Fibroblast of upper back skin (primary cell): Measurements from ENCODE around the gene ERMN.

Experiments used
- DNase-seq: peaks from one replicate; pipeline ENCODE4 v3.0.0-alpha.2; 2013

ERMN gene

DNA sequence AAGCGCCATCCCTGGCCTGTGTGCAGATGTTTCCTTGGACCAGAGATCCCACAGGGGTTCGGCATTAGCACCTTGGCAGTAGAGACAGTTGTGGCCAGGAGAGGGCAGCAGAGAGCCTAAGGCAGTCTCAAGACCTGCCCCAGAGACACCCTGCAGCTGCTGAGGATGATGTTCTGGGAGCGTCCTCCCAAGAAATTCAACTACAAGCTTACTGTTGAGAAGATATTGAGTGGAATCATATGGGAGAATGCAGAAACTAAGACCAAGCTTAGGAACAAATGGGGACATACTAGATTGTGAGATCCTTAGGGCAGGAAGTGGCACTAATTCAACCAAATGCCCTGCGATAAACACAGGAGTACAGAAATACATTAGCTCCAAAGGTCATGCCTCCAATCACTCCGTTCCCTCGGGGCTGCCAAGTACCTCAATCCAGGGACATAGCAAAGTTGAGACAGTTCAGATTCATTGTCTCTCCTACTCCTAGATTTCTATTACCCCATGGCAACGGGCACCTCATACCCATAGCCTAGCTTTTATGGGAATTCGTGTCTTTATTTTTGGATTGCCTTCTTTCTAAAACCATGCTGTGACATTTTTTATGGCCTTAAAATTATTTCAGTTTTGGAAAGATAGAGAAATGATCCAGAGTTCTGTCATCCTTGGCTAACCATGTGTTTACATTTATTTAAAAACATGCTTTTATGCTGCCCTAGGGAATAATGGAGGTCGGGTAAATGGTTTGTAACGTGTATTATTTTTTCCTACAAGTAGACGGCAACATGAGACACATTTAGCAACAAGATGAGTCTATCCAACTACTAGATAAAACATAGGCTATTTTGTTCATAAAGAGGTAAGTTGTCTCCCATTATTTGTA, 2.2 kb upstream of the ERMN start:
- peak; percentile 77 for DNase-seq

DNA sequence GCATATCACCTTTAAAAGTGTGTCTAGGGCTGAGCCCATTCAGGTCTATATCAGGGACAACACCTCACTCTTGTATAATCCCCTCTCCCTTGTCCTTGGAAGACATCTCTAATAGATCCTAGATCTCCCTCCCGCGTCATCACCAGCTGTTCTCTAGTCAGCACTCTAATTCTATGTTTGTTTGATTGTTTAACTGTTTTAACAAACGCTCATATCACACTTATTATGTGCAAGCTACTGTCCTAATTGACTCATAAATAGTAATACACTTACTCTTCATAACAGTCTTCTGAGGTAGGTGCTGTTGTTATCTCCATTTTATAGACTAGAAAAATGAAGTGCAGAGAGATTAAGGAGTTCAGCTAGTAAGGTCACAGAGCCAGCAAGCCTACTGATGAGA, 1.6 kb upstream of the ERMN start:
- DNase-seq = no peak

DNA sequence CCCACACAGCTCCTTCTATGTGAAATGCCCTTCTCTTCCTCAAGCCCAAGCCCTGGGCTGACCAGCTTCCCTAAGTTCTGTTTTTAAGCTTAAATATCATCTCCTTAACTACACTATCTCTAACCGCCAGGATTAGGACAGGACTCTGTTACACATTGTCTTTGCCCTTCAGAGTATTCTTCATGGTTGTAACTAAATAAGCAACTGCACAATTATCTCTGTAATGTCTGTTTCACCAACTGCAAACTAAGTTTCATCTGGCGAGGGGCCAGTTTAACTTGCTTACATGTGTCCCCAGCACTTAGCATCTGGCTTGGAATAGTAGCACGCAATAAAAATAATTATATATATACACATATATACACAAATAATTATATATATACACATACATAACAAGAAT, 1.1 kb upstream of the ERMN start:
- no peak for DNase-seq

DNA sequence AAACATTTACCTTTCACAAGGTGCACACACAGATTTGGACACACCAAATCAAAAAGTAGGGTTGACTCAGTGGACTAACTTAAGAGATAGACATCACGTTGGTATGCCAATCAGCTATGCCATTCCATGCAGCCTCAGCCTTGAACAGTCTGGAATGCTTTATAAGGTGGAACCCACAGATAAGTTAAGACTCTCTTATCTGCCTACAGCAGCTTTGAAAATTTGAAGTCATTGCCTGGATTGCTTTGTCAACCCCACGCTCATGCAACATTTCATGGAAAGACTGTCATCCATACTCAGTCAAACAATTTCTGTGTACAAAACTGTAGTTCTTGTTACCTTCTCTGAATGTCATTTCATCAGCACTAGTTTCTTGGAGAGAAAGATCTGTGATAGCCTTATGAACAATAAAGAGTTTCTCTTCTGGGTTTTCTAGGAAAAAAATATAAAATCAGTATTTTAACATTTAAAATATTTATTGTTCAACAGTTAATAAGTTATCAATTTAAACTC, 1.2 kb downstream of the ERMN start:
- no peak for DNase-seq

- DNase-seq = no peak
These were observed 3.2 kb downstream of the ERMN start for GRCh38 chr2:157322432-157322831.

DNA sequence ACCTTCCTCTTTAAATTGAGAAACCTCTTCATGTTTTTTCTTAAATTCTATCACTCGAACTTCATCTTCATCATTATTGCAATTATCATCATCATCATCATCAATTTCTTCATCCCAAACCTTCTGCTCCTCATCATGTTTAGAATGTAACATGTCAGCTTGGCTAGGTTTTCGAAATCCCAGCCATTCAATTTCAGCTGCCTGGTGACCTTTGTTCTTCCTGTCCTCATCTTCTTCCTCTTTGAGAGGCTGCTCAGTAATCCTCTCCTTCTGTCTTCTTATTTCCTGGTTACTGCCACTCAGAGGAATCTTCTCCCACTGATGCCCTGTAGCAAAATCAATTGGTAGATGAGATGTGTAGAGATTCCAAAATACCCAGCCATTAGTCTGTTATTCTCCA, 4.2 kb downstream of the ERMN start:
- no peak for DNase-seq

DNA sequence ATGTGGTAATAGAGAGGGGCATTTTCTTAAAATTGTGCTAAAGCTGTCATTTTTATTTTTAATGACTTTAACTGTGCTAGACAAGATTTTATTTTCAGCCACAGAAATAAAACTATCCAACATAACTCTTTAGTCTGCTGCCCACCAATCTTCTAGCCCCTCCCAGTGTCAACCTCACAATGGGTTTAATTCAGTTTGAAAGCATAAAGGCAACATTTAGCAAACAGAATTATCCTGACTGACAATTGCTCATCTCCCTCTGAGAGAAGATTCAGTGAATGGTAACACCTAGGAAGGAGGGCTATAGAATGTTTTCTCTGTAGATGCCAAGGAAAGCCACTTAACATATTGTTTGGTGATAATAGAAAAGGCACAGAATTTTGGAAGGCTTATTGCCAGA, 5.2 kb downstream of the ERMN start:
- DNase-seq = no peak

DNA sequence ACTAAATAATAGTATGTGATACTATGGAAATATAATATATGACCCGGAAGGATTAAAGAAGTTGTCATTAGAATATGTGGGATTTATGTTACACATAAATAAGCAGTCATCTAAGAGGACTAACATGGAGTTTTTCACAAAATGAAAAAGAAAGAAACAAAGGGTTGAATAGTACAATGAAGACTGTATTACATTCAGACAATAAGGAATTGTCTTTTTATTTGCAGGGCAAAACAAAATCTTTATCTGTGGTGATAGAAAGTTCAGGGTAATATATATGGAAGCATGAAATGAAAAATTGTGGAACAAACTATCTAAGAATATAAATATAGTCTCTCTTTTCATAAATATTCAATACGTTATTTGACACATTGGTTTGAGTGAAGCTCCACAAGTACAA, 5.8 kb downstream of the ERMN start:
- DNase-seq = no peak

- no peak for DNase-seq
These were observed 6.7 kb downstream of the ERMN start for GRCh38 chr2:157318884-157319283.

DNA sequence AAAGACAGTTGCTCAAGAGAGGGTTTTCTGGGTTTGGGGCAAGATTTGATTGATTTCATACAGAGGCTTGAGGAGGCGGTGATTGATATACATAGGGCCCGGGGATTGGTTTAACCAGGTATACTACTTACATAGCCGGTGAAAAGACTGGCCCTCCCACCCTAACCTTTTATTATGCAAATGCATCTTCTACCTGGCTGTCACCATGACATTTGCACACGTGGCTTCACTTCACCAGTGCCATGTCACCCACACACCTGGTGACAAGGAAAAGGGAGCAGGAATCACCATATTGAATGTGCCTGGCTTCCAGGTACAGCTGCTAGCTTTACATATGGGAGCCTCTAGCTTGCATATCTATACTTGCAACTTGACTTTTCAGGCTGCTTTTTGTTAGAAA, 9.7 kb downstream of the ERMN start:
- no peak for DNase-seq

DNA sequence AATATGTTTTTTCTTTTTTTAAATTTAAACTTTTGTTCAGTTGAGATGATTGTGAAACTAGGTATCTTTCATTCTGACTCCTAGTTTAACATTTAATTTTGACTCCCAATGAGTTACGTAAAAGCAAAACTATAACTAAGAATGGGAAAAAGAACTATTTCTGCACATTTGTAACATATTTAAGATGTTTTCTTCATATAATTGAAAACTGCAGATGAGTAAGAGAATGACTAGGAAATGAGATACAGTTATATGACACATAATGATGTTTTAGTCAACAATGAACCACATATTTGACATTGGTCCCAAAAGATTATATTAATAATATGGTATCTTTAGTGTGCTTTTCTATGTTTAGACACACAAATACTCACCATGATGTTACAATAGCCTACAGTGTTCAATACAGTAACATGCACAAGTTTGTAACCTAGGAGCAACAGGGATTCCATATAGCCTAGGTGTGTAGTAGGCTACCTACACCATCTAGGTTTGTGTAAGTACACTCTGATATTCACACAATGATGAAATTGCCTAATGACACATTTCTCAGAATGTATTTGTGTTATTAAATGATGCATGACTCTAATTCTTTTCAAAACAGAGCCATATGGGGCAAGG, 12.6 kb downstream of the ERMN start:
- DNase-seq = peak; percentile 50

GRCh38 chr2:157311706-157312105, 13.9 kb downstream of the ERMN start:
- no peak for DNase-seq

GRCh38 chr2:157309878-157310277, 15.7 kb downstream of the ERMN start:
- no peak for DNase-seq

DNA sequence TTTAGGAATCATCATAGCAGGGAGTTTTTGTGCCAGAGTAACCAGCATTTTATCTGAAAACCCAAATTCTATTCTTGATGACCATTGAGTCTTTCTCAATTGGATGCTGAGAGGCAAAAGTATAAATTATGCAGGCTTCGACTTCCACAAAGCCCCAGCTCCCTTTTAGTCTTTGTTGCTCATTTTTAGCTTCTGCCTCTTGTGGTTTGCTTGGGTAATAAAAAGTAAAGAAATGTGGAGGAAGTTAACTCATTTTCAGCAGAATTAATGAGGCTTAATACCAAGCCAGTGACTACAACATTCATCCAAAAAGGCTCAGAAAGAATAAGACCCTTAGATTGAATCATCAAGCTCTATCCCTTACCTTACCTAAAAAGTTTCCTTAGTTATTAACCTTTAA, 18.6 kb downstream of the ERMN start:
- peak; percentile 61 for DNase-seq

- no peak for DNase-seq
These were observed 19.9 kb downstream of the ERMN start for GRCh38 chr2:157305723-157306110.

DNA sequence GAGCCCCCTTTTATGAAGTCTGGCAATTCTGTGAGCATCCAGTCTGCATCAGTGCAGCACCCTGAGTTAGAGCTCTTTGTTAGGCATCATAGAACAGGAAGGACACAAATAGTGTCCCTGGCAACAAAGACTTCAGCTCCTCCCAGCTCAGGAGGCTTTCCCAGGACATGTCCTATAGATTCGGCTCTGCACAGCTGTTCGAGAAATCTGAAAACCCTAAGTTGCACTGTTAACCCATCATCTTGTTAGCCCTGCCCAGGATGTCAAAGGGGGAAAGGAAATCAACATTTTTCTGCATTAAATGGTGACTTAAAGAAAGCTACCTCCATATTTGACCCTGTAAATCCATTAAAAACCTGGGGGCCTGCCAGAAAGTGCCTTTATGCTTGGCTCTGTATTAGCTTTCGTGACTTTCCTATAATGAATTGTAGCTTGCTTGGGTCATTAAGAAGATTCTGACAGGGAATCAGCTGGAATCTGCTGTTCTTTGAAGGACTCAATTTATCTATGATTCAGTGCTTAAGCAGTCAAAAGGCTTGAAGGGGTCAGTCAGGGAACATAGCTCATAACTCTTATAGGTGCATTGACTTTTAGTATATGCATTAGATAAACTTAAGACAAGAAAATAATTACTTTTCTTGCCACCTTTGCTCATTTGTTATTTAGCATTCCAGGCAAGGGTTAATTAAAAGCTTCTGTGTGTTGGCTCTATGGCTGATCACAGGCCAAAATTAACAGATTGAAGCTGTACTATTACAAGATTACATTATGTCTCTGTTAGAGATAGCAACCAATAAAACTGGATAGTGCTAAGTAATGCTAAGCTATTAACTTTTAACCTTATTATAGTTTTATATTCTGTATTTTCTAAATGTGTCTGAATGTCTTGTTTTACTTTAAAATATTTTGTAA, 20.6 kb downstream of the ERMN start:
- DNase-seq = peak; percentile 97

DNA sequence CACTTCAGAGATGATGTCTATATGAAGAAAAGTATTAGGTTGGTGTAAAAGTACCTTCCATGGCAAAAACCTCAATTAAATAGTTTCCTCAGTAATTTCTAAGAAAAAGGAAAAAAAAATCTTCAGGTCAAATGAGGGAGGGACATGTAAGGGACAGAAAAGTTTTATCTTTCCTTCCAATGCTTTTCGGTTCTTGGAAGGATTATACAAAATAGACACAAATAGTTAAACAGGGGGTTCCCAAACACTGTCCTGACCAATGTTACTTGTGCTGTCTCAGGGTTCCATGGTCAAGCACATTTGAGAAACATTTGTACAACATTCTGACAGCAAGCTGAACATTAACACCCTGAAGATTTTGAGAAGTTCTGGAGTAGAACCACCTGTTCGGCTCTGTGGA, 22.0 kb downstream of the ERMN start:
- DNase-seq = no peak

DNA sequence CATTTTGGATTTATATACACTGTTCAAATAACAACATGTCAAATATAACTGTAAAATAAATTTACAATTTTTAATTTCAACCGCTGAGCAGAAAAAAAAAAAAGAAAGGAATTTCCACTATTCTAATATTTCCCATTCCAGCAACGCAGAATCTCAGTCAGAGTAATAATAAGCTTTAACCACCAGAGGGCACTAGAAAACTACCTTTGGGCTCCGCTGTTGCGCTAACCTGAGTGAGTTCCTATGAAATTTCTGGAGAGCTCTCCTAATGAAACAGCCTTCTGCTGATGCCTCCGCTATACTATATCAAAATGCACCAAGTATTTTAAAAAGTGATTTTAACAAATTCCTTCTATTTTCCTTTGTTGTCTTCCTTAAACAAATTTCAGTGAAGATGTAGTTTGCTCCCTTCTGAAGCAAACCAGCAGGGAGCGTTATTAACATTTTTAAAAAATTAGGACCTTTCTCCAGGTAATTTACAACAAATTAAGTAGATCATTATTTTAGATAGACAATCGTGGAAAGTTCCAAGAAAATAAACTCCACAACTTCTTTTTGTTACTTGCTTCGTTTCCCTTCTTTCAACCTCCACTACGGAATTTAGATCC, 23.0 kb downstream of the ERMN start:
- peak; percentile 70 for DNase-seq

GRCh38 chr2:157301307-157301706, 24.3 kb downstream of the ERMN start:
- DNase-seq = no peak

GRCh38 chr2:157296958-157297357, 28.7 kb downstream of the ERMN start:
- DNase-seq = no peak

DNA sequence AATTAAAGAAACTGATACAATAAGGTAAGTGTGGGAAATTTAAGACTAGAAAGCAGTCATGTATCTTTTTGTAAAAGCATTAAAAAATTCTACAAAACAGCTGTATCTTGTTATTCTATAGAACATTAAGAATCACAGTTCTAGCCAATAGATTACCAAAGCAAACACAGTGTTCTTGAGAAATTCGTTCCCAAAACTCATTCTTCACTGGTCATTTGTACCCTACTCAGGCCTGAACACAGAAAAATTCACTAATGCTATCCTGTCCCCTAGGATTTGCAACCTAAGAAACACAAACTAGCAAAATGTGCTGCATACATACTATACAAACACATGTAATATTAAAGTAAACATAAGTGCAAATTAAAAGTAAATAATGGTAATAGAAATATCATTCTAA, 29.1 kb downstream of the ERMN start:
- no peak for DNase-seq

- no peak for DNase-seq
These were observed 32.8 kb downstream of the ERMN start for GRCh38 chr2:157292853-157293252.

- no peak for DNase-seq
These were observed 34.6 kb downstream of the ERMN start for GRCh38 chr2:157291018-157291417.
